Osteoblast (primary cell): ENCODE measurements around the gene SPR. TPM values are rescaled to one million over a fixed set of nuclear protein-coding genes. Genes with fewer than 3 reads are reported as not detected.

Experiments
- DNase-seq: peaks from one replicate; pipeline ENCODE4 v3.0.0; 2011; ENCODE audit warnings: low spot score, mixed read lengths; ENCODE audit not compliant: insufficient read length; ENCODE audit errors: missing footprints
- H2AFZ ChIP-seq: 2 replicates; pipeline ENCODE4 v1.6.0; 2011; ENCODE audit warnings: mild to moderate bottlenecking, low read length
- H3K27ac ChIP-seq: 2 replicates; pipeline ENCODE4 v1.5.1; 2011; ENCODE audit warnings: mild to moderate bottlenecking, low read depth, low read length, moderate library complexity
- H3K27me3 ChIP-seq: 2 replicates; pipeline ENCODE4 v1.6.0; 2012; ENCODE audit warnings: mild to moderate bottlenecking, control low read depth, inconsistent platforms, low read length, moderate library complexity; ENCODE audit not compliant: insufficient read depth
- H3K36me3 ChIP-seq: 2 replicates; pipeline ENCODE4 v1.5.1; 2011; ENCODE audit warnings: mild to moderate bottlenecking, low read length, control low read depth, moderate library complexity; ENCODE audit not compliant: insufficient read depth
- H3K4me1 ChIP-seq: 2 replicates; pipeline ENCODE4 v1.5.1; 2011; ENCODE audit warnings: mild to moderate bottlenecking, low read length, control low read depth, moderate library complexity; ENCODE audit not compliant: insufficient read depth
- H3K4me2 ChIP-seq: 2 replicates; pipeline ENCODE4 v1.6.0; 2011; ENCODE audit warnings: mild to moderate bottlenecking, low read length; ENCODE audit not compliant: insufficient read depth
- H3K4me3 ChIP-seq: fragments of 200-600 bp; sonication (generic); 3 replicates; pipeline ENCODE4 v1.5.1; 2012; ENCODE audit warnings: mild to moderate bottlenecking, low read length, inconsistent platforms; ENCODE audit not compliant: insufficient read depth
- H3K79me2 ChIP-seq: 2 replicates; pipeline ENCODE4 v1.6.0; 2012; ENCODE audit warnings: mild to moderate bottlenecking, low read length, control low read depth, inconsistent platforms; ENCODE audit not compliant: insufficient read depth
- H3K9me3 ChIP-seq: 2 replicates; pipeline ENCODE4 v1.5.1; 2011; ENCODE audit warnings: low read depth, low read length, control low read depth
- H4K20me1 ChIP-seq: 2 replicates; pipeline ENCODE4 v1.6.0; 2012; ENCODE audit warnings: mild to moderate bottlenecking, low read length, control low read depth; ENCODE audit not compliant: insufficient read depth
- CTCF ChIP-seq: IDR thresholded peaks from 2 replicates; pipeline ENCODE4 v1.5.1; 2011; ENCODE audit warnings: mild to moderate bottlenecking, low read depth, low read length, moderate library complexity; ENCODE audit errors: extremely low read depth
- total RNA-seq: library from RNA; depleted of rRNA; stranded (reverse); fragments of >200 nt; gene quantifications from 2 replicates; pipeline ENCODE4 v1.2.3, GENCODE V29; 2012

Gene SPR
- total RNA-seq, 1 donor: 17.0 TPM

GRCh38 chr2:72924353-72925240 is 37.4 kb downstream of the SPR start:
- H3K27me3 ChIP-seq: peaks cover 100% of the 10 kb centered on the region
- H3K27ac ChIP-seq: no peak overlapping the region
- no peak overlapping the region for H2AFZ ChIP-seq
- H4K20me1 ChIP-seq: peaks cover 2% of the 10 kb centered on the region
- H3K9me3 ChIP-seq: peaks cover 14% of the 10 kb centered on the region
- no peaks in the 10 kb centered on the region for H3K79me2 ChIP-seq
- H3K4me2 ChIP-seq: no peak overlapping the region
- no peaks in the 10 kb centered on the region for H3K4me1 ChIP-seq
- H3K4me3 ChIP-seq: no peak overlapping the region
- TF ChIP-seq CTCF: no peak
- DNase-seq: peak; percentile 85
- H3K36me3 ChIP-seq: no peaks in the 10 kb centered on the region

- H3K4me2 ChIP-seq: no peak overlapping the region
- no peak overlapping the region for H2AFZ ChIP-seq
- no peak overlapping the region for H3K27ac ChIP-seq
- H3K9me3 ChIP-seq: peaks cover 14% of the 10 kb centered on the region
- peaks cover 2% of the 10 kb centered on the region for H4K20me1 ChIP-seq
- H3K79me2 ChIP-seq: no peaks in the 10 kb centered on the region
- peaks cover 100% of the 10 kb centered on the region for H3K27me3 ChIP-seq
- no peak for TF ChIP-seq CTCF
- no peak overlapping the region for H3K4me3 ChIP-seq
- DNase-seq: peak; percentile 88
- H3K36me3 ChIP-seq: no peaks in the 10 kb centered on the region
- H3K4me1 ChIP-seq: no peaks in the 10 kb centered on the region
These were observed 38.2 kb downstream of the SPR start for GRCh38 chr2:72925328-72925943.

GRCh38 chr2:72926368-72926767 is 39.2 kb downstream of the SPR start:
- no peak overlapping the region for H3K4me3 ChIP-seq
- H3K4me1 ChIP-seq: peaks cover 6% of the 10 kb centered on the region
- H3K36me3 ChIP-seq: no peaks in the 10 kb centered on the region
- no peak for TF ChIP-seq CTCF
- H4K20me1 ChIP-seq: peaks cover 2% of the 10 kb centered on the region
- H3K79me2 ChIP-seq: no peaks in the 10 kb centered on the region
- no peak overlapping the region for H3K27ac ChIP-seq
- peak; percentile 37 for DNase-seq
- no peak overlapping the region for H3K4me2 ChIP-seq
- no peak overlapping the region for H2AFZ ChIP-seq
- peaks cover 14% of the 10 kb centered on the region for H3K9me3 ChIP-seq
- peaks cover 92% of the 10 kb centered on the region for H3K27me3 ChIP-seq

GRCh38 chr2:72926811-72927465 is 39.7 kb downstream of the SPR start:
- no peaks in the 10 kb centered on the region for H3K36me3 ChIP-seq
- no peak overlapping the region for H3K4me2 ChIP-seq
- H3K4me3 ChIP-seq: no peak overlapping the region
- H3K27ac ChIP-seq: no peak overlapping the region
- H3K4me1 ChIP-seq: peaks cover 11% of the 10 kb centered on the region
- H3K27me3 ChIP-seq: peaks cover 87% of the 10 kb centered on the region
- H2AFZ ChIP-seq: no peak overlapping the region
- H4K20me1 ChIP-seq: peaks cover 2% of the 10 kb centered on the region
- no peaks in the 10 kb centered on the region for H3K79me2 ChIP-seq
- H3K9me3 ChIP-seq: peaks cover 14% of the 10 kb centered on the region
- DNase-seq: peak; percentile 68
- no peak for TF ChIP-seq CTCF
